PC-3 (cell line): Measurements from ENCODE around the gene OR6C65.

ENCODE experiments used
- CTCF ChIP-seq: fragments of 300-600 bp; sonication (generic); conservative IDR thresholded peaks from 2 replicates; pipeline ENCODE4 v1.5.1; 2017; ENCODE audit warnings: antibody characterized with exemption, low read depth, mild to moderate bottlenecking, low read length
- EZH2 ChIP-seq: fragments of 300-600 bp; sonication (generic); IDR thresholded peaks from one replicate; pipeline ENCODE4 v1.6.1; 2017; ENCODE audit warnings: antibody characterized with exemption, mild to moderate bottlenecking, low read length; ENCODE audit not compliant: unreplicated experiment
- EZH2phosphoT487 ChIP-seq: fragments of 300-600 bp; sonication (generic); IDR thresholded peaks from 2 replicates; pipeline ENCODE4 v1.6.1; 2018; ENCODE audit warnings: mild to moderate bottlenecking, antibody characterized with exemption, low read length, borderline replicate concordance

GRCh38 chr12:55443776-55444175 lies 43.4 kb downstream of the OR6C65 start, which contains the start of gene OR6C2:
- no peak for TF ChIP-seq CTCF
- TF ChIP-seq EZH2, result no peak
- no peak for TF ChIP-seq EZH2phosphoT487
